ENCODE results near the gene PTPN18. TPM values are rescaled to one million over a fixed set of nuclear protein-coding genes. Genes with fewer than 3 reads are reported as not detected.

PTPN18 gene
- total and polyA plus RNA-seq, 11 donors = 9.7 to 42.5 (median 12.6) TPM

- TF ChIP-seq POLR2A (IDR thresholded peaks at IDR 0.05) (no peak), CTCF (IDR thresholded peaks at IDR 0.05) (no peak)
- intact Hi-C loops (cut with DNase I) = no loop called here
- WGBS, 4 donors = 90 to 93% (median 93%) methylated on average over 2 of the region's 2 CpGs
- no peaks in the 10 kb centered on the region for H3K36me3 ChIP-seq
- DNase-seq (no peak), ATAC-seq (no peak)
- H3K9me3 ChIP-seq = no peaks in the 10 kb centered on the region
- no peaks in the 10 kb centered on the region for H3K27me3 ChIP-seq
- H3K4me1 ChIP-seq = peaks cover 0 to 14% (median 0%) of the 10 kb centered on the region in 12 donors
- H3K4me3 ChIP-seq = no peak overlapping the region
- no peak overlapping the region for H3K27ac ChIP-seq
Measured at GRCh38 chr2:130365075-130365474, 9.2 kb downstream of the PTPN18 start.

- H3K36me3 ChIP-seq = peaks cover 0 to 6% (median 0%) of the 10 kb centered on the region in 9 donors
- intact Hi-C loops (cut with DNase I) = no loop called here
- 94 to 96% (median 95%) methylated on average over 2 of the region's 2 CpGs for WGBS, 4 donors
- DNase-seq (no peak), ATAC-seq (no peak)
- peaks cover 0 to 23% (median 3%) of the 10 kb centered on the region in 12 donors for H3K4me1 ChIP-seq
- no peaks in the 10 kb centered on the region for H3K27me3 ChIP-seq
- no peak overlapping the region for H3K4me3 ChIP-seq
- no peaks in the 10 kb centered on the region for H3K9me3 ChIP-seq
- no peak for TF ChIP-seq POLR2A (IDR thresholded peaks at IDR 0.05)
- H3K27ac ChIP-seq = no peak overlapping the region
Measured at GRCh38 chr2:130365963-130366362, 10.1 kb downstream of the PTPN18 start.

GRCh38 chr2:130366720-130367119, 10.9 kb downstream of the PTPN18 start:
- intact Hi-C loops (cut with DNase I) = no loop called here
- Histone ChIP-seq H3K36me3 (peaks cover 0 to 6% (median 0%) of the 10 kb centered on the region in 9 donors), H3K27ac (no peak overlapping the region), H3K27me3 (no peaks in the 10 kb centered on the region), H3K9me3 (no peaks in the 10 kb centered on the region), H3K4me1 (peaks cover 0 to 31% (median 9%) of the 10 kb centered on the region in 12 donors), H3K4me3 (no peak overlapping the region)
- TF ChIP-seq POLR2A (IDR thresholded peaks at IDR 0.05) = no peak
- ATAC-seq = no peak
- 76 to 89% (median 84%) methylated on average over 1 of the region's 1 CpG for WGBS, 4 donors
- DNase-seq = no peak

- peaks cover 0 to 43% (median 15%) of the 10 kb centered on the region in 12 donors for H3K4me1 ChIP-seq
- H3K27ac ChIP-seq = peak overlapping the region in 1 of 12 donors; percentile 96
- 87 to 96% (median 90%) methylated on average over 5 of the region's 5 CpGs for WGBS, 4 donors
- intact Hi-C loops (cut with DNase I) = no loop called here
- TF ChIP-seq CTCF (IDR thresholded peaks at IDR 0.05) (no peak), POLR2A (IDR thresholded peaks at IDR 0.05) (no peak)
- H3K36me3 ChIP-seq = peaks cover 0 to 6% (median 0%) of the 10 kb centered on the region in 9 donors
- ATAC-seq (no peak), DNase-seq (no peak)
- H3K9me3 ChIP-seq = no peaks in the 10 kb centered on the region
- H3K27me3 ChIP-seq = no peaks in the 10 kb centered on the region
- H3K4me3 ChIP-seq = no peak overlapping the region
Measured at GRCh38 chr2:130368786-130369185, 12.9 kb downstream of the PTPN18 start.

- Histone ChIP-seq H3K27me3 (no peaks in the 10 kb centered on the region), H3K4me1 (peaks cover 0 to 50% (median 16%) of the 10 kb centered on the region in 12 donors), H3K9me3 (no peaks in the 10 kb centered on the region), H3K27ac (peak overlapping the region in 1 of 12 donors; percentile 96), H3K36me3 (peaks cover 0 to 9% (median 0%) of the 10 kb centered on the region in 9 donors), H3K4me3 (no peak overlapping the region)
- ATAC-seq (no peak), DNase-seq (no peak)
- TF ChIP-seq CTCF (IDR thresholded peaks at IDR 0.05) = no peak
- TF ChIP-seq POLR2A (IDR thresholded peaks at IDR 0.05) = no peak
- intact Hi-C loops (cut with DNase I) = no loop called here
Measured at GRCh38 chr2:130369311-130369964, 13.6 kb downstream of the PTPN18 start.

All from heart left ventricle (tissue), 16 donors.